MM.1S (cell line): Measurements from ENCODE around the gene RNGTT.

Source experiments
- DNase-seq: peaks from one replicate; pipeline ENCODE4 v3.0.0-alpha.2; 2015
- H2AFZ ChIP-seq: fragments of 300-600 bp; sonication (generic); 2 replicates; pipeline ENCODE4 v1.6.0; 2016; ENCODE audit warnings: antibody characterized with exemption, low read length
- H3F3A ChIP-seq: fragments of 300-600 bp; sonication (generic); 2 replicates; pipeline ENCODE4 v1.6.1; 2016; ENCODE audit warnings: mild to moderate bottlenecking, antibody characterized with exemption, low read length, moderate library complexity, mixed read lengths; ENCODE audit not compliant: insufficient read depth
- H3K27ac ChIP-seq: fragments of 300-600 bp; sonication (generic); 2 replicates; pipeline ENCODE4 v1.5.1; 2016; ENCODE audit warnings: mild to moderate bottlenecking, low read length
- H3K27me3 ChIP-seq: fragments of 300-600 bp; sonication (generic); replicated peaks from 2 replicates; pipeline ENCODE4 v1.6.0; 2016; ENCODE audit warnings: low read length; ENCODE audit not compliant: insufficient read depth
- H3K36me3 ChIP-seq: fragments of 300-600 bp; sonication (generic); replicated peaks from 2 replicates; pipeline ENCODE4 v1.6.1; 2016; ENCODE audit warnings: mild to moderate bottlenecking, low read length, mixed read lengths; ENCODE audit not compliant: insufficient read depth
- H3K4me1 ChIP-seq: fragments of 300-600 bp; sonication (generic); 2 replicates; pipeline ENCODE4 v1.6.1; 2016; ENCODE audit warnings: low read length, mixed read lengths
- H3K4me2 ChIP-seq: fragments of 300-600 bp; sonication (generic); 2 replicates; pipeline ENCODE4 v1.6.0; 2016; ENCODE audit warnings: low read depth, low read length
- H3K4me3 ChIP-seq: fragments of 300-600 bp; sonication (generic); 2 replicates; pipeline ENCODE4 v1.5.1; 2016; ENCODE audit warnings: low read length, mixed read lengths
- H3K79me2 ChIP-seq: fragments of 300-600 bp; sonication (generic); 2 replicates; pipeline ENCODE4 v1.6.1; 2016; ENCODE audit warnings: mixed run types, low read length, mixed read lengths
- H3K9ac ChIP-seq: fragments of 300-600 bp; sonication (generic); 2 replicates; pipeline ENCODE4 v1.6.1; 2016; ENCODE audit warnings: low read length, mixed read lengths
- H3K9me2 ChIP-seq: fragments of 300-600 bp; sonication (generic); replicated peaks from 2 replicates; pipeline ENCODE4 v1.6.1; 2016; ENCODE audit warnings: mild to moderate bottlenecking, low read length, mixed read lengths; ENCODE audit not compliant: insufficient read depth
- H3K9me3 ChIP-seq: fragments of 300-600 bp; sonication (generic); replicated peaks from 2 replicates; pipeline ENCODE4 v1.6.1; 2016; ENCODE audit warnings: mild to moderate bottlenecking, low read length, mixed read lengths; ENCODE audit not compliant: insufficient read depth
- H4K20me1 ChIP-seq: fragments of 300-600 bp; sonication (generic); 2 replicates; pipeline ENCODE4 v1.6.1; 2016; ENCODE audit warnings: mild to moderate bottlenecking, low read length, moderate library complexity, mixed read lengths; ENCODE audit not compliant: insufficient read depth
- EZH2 ChIP-seq: fragments of 300-600 bp; sonication (generic); optimal IDR thresholded peaks from 2 replicates; pipeline ENCODE3; 2017; ENCODE audit warnings: low read depth, mild to moderate bottlenecking, antibody characterized with exemption, low read length, mixed read lengths
- EZH2phosphoT487 ChIP-seq: fragments of 300-600 bp; sonication (generic); IDR thresholded peaks from 2 replicates; pipeline ENCODE4 v1.6.1; 2018; ENCODE audit warnings: antibody characterized with exemption, low read length
- TF ChIP-seq, protein P1 (sequence below): fragments of 300-600 bp; sonication (generic); IDR thresholded peaks from 2 replicates; pipeline ENCODE4 v1.5.1; 2016; ENCODE audit warnings: antibody characterized with exemption, low read length, mixed read lengths

Gene RNGTT

DNA sequence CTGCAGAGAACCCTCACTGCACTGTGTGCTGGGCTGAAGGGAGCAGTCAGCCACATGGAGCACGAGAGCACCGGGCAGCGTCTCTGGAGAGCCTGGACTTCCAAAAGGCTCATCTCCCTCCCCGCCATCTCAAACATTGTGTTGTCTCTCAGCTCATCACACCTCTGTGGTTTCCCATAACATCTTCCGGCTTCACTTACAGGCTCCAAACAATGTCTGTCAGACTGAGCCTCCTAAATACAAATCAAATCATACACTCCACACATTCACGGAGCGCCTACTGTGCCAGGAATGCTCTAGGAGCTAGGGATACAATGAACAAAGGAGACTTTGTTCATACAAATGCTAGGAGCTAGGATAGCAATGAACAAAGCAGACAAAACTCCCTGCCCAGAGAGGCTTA lies 398.0 kb downstream of the RNGTT start:
- H4K20me1 ChIP-seq, result no peaks in the 10 kb centered on the region
- no peak overlapping the region for H3K4me3 ChIP-seq
- no peak overlapping the region for H3K4me2 ChIP-seq
- H2AFZ ChIP-seq, result no peak overlapping the region
- H3K9me2 ChIP-seq, result no peaks in the 10 kb centered on the region
- H3K4me1 ChIP-seq, result no peaks in the 10 kb centered on the region
- H3K27ac ChIP-seq, result no peak overlapping the region
- H3K27me3 ChIP-seq, result no peaks in the 10 kb centered on the region
- no peaks in the 10 kb centered on the region for H3K9me3 ChIP-seq
- H3K9ac ChIP-seq, result no peak overlapping the region
- H3F3A ChIP-seq, result no peaks in the 10 kb centered on the region
- no peak for DNase-seq
- TF ChIP-seq EZH2, result no peak
- no peak for TF ChIP-seq EZH2phosphoT487
- TF ChIP-seq, protein P1, sequence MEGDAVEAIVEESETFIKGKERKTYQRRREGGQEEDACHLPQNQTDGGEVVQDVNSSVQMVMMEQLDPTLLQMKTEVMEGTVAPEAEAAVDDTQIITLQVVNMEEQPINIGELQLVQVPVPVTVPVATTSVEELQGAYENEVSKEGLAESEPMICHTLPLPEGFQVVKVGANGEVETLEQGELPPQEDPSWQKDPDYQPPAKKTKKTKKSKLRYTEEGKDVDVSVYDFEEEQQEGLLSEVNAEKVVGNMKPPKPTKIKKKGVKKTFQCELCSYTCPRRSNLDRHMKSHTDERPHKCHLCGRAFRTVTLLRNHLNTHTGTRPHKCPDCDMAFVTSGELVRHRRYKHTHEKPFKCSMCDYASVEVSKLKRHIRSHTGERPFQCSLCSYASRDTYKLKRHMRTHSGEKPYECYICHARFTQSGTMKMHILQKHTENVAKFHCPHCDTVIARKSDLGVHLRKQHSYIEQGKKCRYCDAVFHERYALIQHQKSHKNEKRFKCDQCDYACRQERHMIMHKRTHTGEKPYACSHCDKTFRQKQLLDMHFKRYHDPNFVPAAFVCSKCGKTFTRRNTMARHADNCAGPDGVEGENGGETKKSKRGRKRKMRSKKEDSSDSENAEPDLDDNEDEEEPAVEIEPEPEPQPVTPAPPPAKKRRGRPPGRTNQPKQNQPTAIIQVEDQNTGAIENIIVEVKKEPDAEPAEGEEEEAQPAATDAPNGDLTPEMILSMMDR, result no peak
- no peaks in the 10 kb centered on the region for H3K36me3 ChIP-seq
- H3K79me2 ChIP-seq, result no peaks in the 10 kb centered on the region

DNA sequence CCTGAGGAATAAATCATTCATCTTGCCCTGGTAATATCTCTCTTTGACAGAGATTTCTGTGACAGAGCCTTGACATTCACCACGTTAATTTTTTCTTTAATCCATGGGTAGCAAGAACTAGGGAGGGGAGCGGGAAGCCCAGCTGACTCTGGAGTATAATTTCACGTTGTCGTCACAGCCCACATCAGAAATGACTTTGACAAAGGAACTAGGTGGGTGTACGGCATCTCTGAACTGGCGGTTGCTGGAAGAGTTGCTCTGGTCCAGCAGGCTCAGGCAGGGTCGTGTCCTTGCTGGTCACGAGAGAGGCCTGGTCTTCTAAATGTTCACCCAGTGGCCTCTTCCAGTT lies 400.2 kb downstream of the RNGTT start:
- no peak for TF ChIP-seq EZH2phosphoT487
- TF ChIP-seq EZH2, result no peak
- TF ChIP-seq, protein P1, result no peak
- no peaks in the 10 kb centered on the region for H3K4me1 ChIP-seq
- H3K4me2 ChIP-seq, result no peak overlapping the region
- no peaks in the 10 kb centered on the region for H3K36me3 ChIP-seq
- no peak overlapping the region for H3K4me3 ChIP-seq
- no peak overlapping the region for H2AFZ ChIP-seq
- H3K9me2 ChIP-seq, result no peaks in the 10 kb centered on the region
- no peaks in the 10 kb centered on the region for H3K27me3 ChIP-seq
- no peaks in the 10 kb centered on the region for H4K20me1 ChIP-seq
- H3K9ac ChIP-seq, result no peak overlapping the region
- H3K9me3 ChIP-seq, result no peaks in the 10 kb centered on the region
- no peaks in the 10 kb centered on the region for H3K79me2 ChIP-seq
- DNase-seq, result no peak
- no peak overlapping the region for H3K27ac ChIP-seq
- no peaks in the 10 kb centered on the region for H3F3A ChIP-seq

DNA sequence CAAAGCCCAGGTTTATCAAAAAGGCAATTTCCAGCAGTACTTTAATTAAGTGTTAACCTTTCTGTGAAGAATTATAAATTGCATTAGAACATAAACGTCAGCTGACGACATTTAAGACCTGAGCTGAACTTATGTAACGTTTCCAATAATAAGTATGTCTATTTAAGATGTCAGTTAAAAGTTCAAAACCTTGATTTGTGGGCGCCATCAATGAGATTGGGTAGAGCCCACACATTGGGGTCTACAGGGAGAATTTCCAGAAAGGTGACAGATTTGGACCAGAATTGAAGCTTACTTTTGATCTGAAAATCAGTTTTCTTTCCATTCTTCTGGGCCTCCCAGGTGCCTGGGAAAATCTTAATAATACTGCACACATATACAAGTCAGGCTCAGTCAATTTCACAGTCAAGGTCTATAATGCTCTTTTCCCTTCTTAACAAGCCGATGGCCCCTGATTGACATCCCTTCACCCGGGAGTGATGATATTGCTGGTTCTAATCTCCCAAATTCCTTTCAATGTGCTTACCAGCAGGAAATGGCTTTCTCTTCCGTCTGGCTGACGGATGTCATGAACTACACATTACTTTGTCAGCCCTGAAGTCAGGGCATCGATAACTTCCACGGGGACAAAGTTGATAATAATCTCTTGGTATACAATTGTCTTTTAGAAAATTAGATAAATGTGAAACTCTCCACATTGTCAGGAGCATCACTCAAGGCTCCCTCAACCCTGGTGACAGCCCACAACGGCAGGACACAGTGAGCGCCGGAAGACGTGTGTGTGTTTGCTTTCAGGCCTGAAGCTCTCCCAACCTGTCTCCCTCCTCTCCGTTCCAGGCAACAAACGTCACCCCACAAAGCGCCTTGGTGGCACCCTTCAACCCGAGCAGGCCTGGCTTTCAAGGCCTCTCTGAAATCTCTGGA lies 400.8 kb downstream of the RNGTT start:
- Histone ChIP-seq H4K20me1 (no peaks in the 10 kb centered on the region), H3K4me1 (no peaks in the 10 kb centered on the region), H3K27ac (no peak overlapping the region), H3K4me3 (no peak overlapping the region), H2AFZ (no peak overlapping the region), H3K4me2 (no peak overlapping the region), H3F3A (no peaks in the 10 kb centered on the region), H3K9ac (no peak overlapping the region), H3K36me3 (no peaks in the 10 kb centered on the region), H3K9me3 (no peaks in the 10 kb centered on the region), H3K79me2 (no peaks in the 10 kb centered on the region), H3K9me2 (no peaks in the 10 kb centered on the region), H3K27me3 (no peaks in the 10 kb centered on the region)
- TF ChIP-seq, protein P1, result no peak
- DNase-seq, result no peak
